ENCODE measurements around the gene LENG9. TPM values are rescaled to one million over a fixed set of nuclear protein-coding genes. Genes with fewer than 3 reads are reported as not detected.

Gene LENG9
- total RNA-seq, 4 donors from 2014 or later: 4.2 to 9.6 (median 6.7) TPM

DNA sequence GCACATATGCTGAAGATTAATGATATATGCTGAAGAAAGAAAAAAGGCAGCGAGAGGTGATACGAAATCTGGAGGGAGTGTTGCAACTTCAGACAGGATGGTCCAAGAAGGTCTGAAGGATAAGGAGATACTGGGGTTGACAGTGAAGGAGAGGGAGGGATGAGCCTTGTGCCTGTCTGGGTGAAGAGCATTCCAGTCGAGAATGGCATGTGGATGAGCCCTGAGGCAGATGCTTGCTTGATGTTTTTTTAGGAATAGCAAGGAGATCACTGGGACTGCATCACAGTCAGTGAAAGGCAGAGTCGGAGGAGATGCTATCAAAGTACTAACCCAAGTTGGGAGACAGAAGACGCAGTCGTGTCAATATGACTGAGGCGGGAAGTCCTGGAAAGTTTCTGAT is 25.8 kb upstream of the LENG9 start:
- TF ChIP-seq, protein P1, sequence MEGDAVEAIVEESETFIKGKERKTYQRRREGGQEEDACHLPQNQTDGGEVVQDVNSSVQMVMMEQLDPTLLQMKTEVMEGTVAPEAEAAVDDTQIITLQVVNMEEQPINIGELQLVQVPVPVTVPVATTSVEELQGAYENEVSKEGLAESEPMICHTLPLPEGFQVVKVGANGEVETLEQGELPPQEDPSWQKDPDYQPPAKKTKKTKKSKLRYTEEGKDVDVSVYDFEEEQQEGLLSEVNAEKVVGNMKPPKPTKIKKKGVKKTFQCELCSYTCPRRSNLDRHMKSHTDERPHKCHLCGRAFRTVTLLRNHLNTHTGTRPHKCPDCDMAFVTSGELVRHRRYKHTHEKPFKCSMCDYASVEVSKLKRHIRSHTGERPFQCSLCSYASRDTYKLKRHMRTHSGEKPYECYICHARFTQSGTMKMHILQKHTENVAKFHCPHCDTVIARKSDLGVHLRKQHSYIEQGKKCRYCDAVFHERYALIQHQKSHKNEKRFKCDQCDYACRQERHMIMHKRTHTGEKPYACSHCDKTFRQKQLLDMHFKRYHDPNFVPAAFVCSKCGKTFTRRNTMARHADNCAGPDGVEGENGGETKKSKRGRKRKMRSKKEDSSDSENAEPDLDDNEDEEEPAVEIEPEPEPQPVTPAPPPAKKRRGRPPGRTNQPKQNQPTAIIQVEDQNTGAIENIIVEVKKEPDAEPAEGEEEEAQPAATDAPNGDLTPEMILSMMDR (IDR thresholded peaks at IDR 0.05; ENCODE audit: low read depth): no peak

DNA sequence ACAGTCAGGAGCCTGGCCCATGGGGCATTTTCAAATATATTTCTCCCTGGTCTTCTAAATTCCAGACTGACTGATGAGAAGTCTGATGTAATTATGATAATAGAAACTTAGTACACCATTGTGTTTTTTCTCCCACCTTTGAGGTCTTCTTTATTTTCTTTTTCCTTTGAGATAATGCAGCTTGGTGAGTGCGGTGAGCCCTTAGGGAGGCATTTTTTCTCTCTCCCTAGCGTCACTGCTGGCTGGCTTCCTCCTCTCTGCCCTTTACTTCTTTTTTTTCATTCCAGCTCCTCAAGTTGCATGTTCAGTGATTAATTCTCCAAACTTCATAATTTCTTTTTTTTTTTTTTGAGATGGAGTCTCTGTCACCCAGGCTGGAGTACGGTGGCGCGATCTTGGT is 22.3 kb upstream of the LENG9 start:
- TF ChIP-seq, protein P1 (IDR thresholded peaks at IDR 0.05; ENCODE audit: low read depth): no peak

DNA sequence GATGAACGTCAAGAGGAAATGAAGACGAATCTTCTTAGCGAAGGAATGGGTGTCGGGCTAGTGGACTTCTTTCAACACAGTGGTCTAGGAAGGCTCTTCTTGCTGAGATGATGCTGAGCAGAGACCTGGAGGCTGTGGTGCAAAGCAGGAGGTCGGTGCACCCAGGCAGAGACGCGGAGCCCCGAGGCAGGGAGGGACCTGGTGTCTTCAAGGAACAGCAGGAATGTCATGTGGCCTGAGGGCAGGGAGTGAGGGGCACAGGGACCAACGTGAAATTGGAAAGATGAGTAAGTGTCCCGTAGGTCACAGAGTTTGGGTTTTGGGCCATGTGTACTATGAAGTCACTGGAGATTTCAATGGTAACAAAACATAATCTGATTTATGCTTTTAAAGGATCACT is 20.9 kb upstream of the LENG9 start:
- TF ChIP-seq, protein P1 (IDR thresholded peaks at IDR 0.05; ENCODE audit: low read depth): no peak

DNA sequence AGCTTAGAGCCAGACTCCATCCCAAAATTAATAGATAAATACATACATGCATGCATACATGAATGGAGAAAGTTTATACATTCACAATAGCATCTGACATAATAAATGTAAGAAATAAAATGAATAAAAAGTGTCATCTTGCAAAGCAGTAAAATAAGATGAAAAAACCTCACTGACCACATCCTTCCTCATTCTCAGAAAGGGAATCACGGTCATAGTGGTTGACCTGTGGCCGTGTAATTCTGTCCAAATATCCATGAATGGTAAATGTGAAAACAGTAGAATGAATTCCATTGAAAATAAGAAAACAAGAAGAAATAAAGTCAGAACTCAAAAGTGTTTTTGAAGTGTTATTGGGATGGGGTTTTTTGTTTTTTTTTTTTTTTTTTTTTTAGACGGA is 19.3 kb upstream of the LENG9 start:
- TF ChIP-seq, protein P1 (IDR thresholded peaks at IDR 0.05; ENCODE audit: low read depth): no peak

DNA sequence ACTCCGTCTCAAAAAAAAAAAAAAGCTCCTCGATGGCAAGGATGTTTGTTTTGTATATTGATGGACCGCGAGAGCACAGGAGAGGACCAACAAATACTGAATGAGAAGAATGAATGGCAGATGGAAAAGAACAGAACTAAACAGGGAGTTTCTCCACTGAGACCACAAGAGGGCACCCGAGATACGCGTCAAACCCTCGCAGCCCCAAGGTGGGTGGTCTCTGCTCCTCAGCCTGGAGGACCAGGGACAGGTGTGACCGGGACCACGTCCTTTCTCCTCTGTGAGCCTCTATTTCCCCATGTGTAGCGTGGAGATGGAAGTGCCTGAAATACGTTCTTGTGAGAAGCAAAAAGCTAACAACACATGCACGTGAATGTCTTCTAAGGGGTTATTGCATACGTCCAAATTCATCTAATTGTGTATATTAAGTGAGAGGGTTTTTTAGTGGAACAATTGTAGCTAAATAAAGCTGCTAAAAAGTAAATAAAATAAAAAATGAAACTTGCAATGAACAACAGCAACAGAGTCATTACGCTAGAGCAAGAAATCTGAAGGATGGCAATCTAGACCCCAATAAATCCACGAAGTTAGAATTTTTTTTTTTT is 17.9 kb upstream of the LENG9 start:
- TF ChIP-seq, protein P1 (IDR thresholded peaks at IDR 0.05; ENCODE audit: low read depth): no peak

DNA sequence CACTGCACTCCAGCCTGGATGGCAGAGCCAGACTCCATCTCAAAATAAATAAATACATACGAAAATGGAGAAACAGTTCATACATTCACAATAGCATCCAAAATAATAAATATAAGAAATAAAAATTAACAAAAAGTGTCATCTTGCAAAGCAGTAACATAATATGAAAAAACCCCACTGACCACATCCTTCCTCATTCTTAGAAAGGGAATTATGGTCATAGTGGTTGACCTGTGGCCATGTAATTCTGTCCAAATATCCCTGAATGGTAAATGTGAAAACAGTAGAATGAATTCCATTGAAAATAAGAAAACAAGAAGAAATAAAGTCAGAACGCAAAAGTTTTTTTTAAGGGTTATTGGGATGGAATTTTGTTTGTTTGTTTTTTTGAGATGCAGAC is 16.5 kb upstream of the LENG9 start:
- TF ChIP-seq, protein P1 (IDR thresholded peaks at IDR 0.05; ENCODE audit: low read depth): no peak

DNA sequence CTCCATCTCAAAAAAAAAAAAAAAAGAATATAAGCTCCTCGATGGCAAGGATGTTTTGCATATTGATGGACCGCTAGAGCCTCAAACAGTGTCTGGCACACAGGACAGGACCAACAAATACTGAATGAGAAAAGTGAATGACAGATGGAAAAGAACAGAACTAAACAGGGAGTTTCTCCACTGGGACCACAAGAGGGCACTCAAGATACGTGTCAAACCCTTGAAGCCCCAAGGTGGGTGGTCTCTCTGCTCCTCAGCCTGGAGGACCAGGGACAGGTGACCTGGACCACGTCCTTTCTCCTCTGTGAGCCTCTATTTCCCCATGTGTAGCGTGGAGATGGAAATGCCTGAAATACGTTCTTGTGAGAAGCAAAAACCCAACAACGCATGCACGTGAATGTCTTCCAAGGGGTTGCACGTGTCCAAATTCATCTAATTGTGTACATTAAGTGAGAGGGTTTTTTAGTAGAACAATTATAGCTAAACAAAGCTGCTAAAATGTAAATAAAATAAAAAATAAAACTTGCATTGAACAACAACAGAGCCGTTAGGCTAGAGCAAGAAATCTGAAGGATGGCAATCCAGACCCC is 15.2 kb upstream of the LENG9 start:
- TF ChIP-seq, protein P1 (IDR thresholded peaks at IDR 0.05; ENCODE audit: low read depth): no peak
